MV-4-11 (cell line): ENCODE data around the gene MST1R.
A peak's percentile ranks its signal among the peaks of the same experiment; 100 is the strongest.

Experiments
- DNase-seq: peaks from one replicate; lab custom pipeline; 2025; lab: John Stamatoyannopoulos, UW

The MST1R gene

DNA sequence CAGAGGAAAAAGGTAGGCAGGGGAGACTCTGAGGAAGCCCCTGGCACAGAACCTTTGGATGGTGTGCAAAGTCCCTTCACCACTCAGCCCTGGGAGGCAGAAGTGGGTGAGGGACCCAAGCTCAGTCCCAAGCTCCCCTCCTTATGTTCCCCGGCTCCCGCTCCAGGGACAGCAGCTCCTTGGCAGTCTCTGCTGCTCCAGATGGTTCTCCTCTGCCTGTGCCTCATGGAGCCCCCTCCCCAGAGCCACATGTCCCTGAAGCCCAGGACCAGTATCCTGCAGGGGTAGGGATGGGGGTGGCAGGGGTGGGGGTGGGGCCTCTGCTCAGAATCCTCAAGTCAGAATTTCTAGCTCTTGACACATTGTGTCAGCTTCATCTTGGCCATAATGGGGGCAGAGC, 26.0 kb downstream of the MST1R start:
- DNase-seq: no peak

DNA sequence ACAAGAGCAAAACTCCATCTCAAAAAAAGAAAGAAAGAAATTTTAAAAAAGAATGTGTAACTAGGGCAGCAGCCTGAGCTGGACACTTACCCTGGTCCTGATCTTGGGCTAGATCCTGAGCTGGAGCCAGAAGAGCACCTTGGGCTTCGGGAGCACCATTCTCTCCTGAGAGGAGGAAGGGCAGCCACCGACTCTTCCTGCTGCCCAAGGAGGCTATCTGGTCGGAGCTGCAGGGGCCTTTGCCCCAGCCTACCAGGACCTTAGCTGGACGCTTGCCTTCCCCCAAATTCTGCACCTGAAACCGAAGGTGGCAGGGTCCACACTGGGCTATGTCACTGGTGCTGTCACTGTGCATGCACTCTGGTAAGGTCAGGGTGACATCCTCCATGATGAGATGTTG, 27.1 kb downstream of the MST1R start:
- no peak for DNase-seq

DNA sequence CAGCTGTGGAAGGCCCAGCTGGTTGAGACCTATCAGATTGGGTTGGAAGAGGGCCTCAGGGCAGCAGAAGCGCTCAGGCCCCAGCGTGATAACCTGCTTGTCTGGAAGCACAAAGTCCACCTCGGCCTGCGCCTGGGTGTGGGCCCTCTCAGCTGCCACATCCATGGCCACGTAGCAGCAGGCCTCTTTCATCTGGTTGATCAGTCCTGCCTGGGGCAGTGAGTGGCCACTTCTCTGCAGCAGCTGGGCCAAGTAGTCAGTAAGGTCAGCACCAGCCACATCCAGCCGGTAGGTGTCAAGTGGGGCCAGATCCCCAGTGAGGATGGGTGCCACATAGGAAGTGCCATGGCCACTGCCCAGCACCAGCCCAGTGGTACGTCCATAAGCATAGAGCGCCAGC, 30.1 kb downstream of the MST1R start:
- DNase-seq: no peak

DNA sequence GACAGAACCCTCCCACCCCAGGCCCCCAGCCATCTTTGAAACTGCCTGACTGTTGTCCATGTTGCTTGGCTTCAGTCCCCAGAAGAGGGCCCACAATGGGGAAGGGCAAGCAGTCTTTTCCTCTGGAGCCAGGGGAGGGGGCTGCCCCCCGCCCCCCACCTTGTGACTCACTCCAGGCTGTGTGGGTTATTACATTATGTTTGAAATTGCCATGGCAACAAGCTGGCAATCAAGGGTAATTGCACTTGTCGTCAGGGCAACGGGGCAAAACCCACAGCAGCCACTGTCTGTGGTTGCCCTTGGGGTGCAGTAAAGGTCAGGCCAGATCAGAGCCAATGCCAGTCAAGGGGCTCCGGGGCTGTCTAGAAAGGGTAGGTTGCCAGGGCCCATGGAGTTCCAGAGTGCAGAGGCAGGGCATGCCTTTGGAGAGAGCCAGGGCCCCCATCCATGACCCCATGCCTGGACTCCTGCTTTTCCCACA, 30.8 kb downstream of the MST1R start:
- DNase-seq: peak; percentile 91

DNA sequence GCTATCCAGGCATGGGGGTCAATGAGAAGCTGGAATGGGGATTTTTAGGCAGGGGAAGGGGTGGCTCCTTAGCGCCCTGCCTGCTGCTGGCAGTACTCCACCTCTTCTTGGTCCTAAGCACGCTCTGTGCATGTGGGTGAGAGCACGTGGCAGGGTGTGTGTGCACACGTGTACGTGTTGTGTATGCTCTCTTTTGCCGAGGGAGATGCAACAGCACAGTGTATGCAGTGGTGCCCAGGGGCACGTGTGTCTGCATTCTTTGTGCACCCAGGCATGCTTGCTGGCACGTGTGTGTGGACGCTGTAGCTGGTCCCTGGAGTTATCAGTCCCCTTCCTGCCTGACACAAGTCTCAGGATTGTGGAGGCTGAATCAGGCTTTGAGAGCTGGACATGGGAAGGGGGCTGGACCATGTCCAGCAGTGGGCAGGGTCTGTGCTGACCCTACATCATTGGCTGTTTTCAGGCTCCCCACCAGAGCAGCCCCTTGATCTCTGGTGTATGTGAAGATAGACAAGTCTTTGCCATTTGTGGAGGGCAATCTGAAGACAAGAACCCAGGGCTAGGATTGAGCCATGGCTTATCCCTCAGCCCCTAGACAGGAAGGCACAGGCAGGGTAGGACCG, 32.0 kb downstream of the MST1R start:
- DNase-seq: no peak

DNA sequence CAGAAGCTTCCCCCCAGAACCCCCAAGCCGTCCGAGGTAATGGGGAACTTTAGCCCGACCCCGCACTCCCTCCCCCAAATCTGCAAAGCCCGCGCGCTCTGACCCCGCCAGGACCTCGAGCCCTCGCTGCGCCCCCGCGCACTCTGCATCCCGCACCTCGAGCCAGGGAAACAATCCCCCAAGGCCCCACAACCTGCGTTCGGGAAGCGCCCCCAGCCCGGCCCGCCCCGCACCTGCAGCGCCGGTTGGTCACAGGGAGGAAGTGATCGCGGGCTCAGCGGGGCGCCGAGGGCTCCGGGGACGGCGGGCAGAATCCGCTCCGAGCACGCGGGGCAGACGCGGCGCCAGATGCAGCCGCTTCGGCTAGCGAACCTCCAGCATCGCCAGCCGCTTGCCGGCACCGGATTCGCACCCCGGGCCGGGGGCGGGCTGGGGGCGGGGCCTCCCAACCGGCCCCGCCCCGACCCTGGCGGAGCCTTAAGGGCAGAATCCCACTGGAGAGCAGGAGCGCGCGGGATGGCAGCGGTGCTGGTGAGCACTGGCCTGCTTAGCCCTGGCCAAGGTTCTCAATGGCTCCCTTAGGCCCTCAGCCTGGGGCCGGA, 34.0 kb downstream of the MST1R start, which contains the start of gene CAMKV:
Gene CAMKV, minus strand, starts transcription at position 382 of the 602 bp plus-strand sequence. CDS start 7,518 bp downstream, outside the sequence.
- DNase-seq: peak; percentile 22

DNA sequence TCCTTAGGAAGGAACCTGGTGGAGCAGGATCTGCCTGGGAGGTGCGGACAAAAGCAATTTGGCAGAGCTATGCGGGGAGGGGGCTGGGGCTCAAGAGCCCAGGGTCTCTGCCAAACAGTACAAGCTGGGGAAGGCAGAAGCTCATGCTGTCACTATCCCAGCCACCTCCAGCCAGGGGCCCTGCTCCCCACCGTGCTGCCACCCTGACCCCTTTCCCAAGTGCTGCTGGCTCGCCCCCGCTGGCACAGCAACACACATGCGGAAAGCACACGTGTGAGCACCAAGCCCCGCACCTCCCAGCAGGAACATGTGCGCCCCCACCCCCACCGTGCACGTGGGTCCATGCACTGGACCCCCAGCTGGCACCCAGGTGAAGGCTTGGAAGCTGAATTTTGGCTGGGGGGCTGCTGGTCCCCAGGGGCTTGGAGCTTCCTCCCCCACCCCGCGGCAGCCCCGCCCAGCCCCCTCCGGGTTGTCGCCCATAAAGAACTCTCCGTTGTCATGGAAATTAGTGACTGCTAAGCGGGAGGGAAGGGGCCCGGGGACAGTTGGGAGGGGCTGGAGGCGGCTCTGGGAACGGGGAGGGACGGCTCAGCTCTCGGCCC, 34.7 kb downstream of the MST1R start:
- no peak for DNase-seq

DNA sequence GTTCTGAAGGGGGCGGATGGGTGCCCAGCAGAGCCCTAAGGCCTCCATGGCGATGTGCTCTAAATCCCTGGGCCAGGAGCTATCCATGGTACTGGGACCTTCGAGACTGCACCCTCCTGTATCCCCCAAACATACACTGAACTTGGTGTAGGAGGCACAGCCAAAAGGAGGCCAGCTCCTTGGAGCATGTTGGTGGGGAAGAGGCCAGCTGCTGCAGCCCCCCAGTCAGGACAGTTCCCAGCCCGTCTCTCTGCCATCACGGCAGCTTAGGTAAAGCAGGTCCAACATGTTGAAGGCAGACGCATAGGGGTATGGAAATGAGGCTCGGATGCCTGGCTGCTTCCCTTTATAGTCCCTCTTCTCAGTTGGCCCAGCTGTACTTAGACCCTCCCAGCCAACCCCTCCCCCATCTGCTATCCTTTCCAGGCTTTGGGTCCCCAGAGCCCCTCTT, 35.8 kb downstream of the MST1R start:
- DNase-seq: peak; percentile 47

DNA sequence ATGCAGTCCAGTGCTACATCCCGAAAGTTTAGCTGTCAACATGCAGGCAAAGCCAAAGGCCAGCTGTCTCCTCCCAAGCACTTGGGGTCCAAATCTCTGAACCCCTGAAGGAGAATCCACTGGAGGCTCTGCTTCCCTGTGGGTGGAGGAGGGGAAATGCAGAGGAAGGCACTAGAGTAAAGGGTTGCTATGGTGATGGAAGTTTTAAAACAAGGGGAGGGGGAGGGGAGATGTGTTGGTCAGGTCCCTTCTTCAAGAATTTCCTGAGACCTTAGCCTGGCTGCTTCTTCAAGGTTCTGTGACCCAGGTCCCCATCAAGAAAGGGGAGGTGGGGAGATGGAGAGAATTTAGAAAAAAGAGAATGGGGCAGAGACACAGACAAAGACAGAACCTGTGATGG, 36.3 kb downstream of the MST1R start:
- DNase-seq: no peak

DNA sequence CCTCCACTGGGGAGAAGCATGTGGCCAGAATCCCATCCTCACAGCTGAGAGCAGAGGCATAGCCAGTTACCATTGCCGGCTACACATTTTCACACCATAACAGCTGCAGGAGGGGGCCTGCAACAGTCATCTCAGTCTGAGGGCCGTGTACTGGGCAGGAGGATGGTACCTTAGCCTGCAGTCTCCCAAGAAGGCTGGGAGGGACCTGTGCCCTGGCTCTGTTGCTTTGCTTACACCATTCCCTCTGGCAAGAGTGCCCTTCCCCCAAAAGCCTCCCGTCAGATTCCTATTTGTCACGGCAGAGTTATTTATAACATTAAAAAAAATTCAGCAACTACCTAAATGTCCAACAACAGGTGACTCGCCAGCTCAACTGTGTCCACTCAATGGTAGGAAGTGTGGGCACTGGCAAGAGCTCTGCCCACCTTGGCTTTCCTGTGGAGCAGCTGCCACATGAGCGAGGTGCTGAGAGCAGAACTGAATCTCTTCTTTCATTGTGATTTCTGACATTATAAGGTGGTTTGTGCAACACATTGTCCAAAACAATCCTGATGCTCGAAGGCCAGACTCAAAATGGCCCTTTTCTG, 38.4 kb downstream of the MST1R start:
- DNase-seq: no peak

DNA sequence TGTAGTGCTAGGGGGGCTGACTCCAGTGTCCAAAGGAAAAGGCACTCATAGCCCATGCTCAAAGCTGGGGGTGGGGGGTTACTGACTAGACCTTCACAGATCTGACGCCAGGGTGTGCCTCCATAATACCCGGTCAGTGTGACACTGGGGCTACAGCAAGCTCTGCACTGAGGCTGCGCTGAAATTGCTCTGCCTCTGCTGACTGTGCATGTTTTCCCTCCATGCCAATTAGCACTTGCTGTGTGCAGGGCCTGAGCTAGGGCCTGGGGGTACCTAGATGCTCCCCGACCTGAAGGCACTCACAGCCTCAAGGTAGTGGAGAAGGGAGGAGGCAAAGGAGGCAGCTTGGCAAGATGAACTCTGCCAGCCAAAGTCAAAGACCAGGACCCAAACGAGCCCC, 39.2 kb downstream of the MST1R start:
- no peak for DNase-seq

DNA sequence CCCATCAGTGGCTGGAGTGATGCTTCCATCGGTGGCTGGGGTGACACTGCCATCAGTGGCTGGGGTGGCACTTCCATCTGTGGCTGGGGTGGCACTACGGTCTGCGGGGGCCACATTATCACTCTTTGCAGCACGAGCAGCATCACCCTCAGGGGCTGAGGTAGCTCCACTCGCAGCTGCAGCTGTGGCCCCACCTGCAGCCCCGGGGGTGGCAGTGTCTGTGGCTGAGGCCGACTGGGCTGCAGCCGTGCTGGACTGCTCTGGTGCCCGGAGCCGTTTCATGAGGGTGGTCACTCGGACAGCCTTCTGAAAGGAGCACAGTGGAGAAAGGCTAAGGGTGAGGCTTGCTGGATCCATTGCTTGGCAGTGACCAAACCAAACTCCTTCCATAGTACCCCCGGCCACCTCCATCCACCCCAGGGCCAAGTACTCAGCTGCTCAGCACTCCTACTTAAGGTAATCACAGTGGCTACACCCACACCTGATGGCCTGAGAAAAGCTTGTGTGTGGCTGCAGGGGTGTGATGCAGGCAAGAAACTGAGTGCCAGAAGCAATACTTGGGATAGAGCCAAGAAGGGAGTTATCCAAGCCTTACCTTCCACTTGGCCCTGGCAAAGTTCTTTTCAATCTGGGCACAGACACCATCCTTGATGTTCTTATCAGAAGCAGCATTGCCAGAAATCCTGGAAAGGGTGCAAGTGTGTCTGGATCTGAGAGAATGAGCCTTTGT, 43.9 kb downstream of the MST1R start:
- DNase-seq: no peak

DNA sequence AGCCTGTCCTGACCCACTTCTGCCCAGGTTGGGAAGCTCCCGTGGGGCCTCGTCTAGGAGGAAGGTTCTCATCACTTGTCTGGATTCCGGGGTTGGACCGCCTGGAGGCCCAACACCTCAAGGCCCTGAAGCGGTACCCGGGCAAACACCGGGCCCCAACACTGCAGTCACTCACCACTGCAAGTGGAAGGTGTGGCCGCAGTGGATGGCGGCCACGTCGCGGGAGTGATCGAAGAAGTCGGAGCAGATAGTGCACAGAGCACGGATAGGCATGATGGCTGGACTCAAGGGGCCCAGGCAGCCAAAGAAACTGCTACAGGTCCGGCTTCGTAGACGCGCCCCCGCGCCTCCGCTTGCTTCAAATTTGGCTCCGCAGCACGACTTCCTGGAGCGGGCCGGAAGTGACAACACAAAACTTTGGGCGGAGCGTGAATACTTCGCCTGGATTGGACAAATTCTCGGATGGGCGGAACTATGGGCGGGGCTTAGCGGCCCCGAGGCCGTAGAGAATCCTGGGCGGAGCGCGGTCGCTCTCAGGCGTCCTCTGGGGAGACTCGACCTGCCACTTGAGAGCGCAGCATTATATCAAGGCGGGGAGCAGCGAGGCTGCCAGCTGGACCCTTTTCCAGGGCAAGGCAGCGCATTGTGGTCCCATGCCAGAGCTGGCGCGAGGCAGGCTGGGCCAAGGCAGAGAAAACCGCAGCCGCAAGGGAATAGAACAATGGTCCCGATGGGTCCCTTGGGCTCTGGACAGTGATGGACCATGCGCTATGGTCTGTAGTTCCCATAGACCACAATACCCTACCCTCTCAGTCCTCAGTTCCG, 47.3 kb downstream of the MST1R start, which contains the start of gene TRAIP:
Gene TRAIP, minus strand, starts transcription at position 384 of the 825 bp plus-strand sequence. Its CDS starts 111 bp downstream, at position 273.
- DNase-seq: peak; percentile 92

DNA sequence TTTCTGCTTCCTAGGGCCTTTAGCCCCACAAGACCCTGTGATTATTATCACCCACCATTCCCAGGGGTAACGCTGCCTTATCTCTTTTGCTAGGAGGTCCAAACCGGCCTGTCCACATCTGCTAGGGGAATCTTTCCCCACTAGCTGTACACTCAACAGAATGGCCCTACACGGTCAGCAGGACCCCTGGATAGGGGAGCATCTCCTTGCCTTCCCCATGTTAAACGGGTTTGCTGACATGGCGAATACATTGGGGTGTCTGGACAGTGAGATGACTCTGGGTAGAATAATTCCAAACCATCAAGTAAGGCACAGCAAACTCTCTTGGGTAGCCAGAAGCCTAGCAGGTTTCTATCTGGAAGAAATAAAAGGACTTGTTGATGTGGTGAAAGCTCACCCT, 48.0 kb downstream of the MST1R start:
- DNase-seq: no peak

DNA sequence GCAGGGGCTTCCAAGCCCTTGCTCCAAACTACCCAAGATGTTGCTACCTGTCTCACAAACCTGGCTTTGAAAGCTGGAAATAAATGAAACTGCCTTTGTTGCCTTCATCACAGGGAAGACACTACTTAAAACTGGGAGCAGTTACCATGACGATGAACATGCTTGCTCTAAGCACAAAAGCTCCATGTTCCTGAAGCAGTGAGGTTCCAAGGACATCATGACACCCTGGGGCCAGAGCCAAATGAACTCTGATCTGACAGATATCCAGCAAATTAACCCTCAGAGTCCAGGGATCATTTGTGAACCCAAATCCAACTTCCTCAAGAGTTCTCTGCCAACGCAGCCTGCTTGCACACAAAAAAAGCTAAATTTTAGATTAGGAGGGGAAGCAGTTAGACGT, 58.0 kb downstream of the MST1R start:
- DNase-seq: no peak

DNA sequence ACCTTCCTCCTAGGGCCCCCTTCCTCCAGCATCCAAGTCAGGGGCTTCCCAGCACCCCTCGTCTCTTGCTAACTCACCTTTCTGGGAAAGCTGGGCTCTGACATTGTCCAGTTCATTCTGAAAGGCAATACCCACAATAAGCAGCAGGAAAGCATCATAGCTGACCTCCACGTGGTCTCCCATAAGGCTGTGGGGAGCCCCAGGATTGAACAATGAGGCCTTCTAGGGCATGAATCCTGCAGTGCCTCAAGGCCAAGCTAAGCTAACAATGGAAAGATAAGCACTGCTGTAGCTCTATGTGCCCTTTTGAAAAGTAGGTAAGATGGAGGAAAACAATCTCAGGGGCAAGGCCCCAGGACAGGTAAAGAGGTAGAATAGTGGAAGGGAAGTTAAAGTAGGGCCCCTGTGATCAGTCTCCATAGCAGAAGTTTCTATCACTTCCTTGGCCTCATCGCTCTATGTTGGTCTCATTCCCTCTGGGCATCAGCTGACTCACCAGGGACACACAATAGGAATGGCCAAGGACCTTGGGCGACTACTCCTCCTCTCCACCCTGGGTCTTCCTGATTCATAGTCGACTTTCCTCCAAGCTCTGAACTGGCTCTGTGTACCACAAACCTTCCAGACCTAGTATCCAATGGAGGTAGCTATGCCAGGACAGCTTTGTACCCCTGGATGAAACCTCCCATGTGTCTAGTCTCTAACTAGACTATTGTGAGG, 59.0 kb downstream of the MST1R start:
- DNase-seq: no peak

DNA sequence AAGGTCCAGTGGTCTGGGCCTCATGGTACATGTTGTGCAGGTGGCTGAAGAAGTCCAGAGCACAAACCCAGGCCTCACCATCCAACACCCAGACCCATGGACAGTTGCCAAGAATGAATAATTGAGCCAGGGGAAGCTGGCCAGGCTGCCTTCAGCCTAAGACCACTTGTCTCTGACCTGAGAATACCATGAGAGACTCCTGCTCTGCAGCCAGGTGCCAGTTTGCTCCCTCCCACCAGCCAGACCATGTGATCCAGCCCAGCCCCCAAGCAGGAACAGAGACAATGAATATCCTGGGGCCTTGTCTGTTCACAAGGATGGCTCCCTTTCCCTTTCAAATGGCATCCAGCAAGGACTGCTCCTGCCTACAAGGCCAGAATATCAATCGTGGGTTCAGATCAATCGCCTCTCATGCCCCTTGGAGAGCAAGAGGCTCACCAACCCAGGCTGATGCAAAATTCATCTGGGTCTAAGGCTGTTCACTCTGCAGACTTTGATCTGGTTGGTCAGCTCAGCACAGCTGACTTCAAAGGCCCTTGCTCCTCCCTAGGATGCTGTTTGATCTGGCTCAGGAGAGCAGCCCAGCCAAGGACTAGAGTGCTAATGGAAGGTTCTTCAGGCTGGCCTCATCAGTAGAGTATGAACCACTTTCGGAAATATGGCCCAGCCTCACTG, 60.7 kb downstream of the MST1R start:
- no peak for DNase-seq

DNA sequence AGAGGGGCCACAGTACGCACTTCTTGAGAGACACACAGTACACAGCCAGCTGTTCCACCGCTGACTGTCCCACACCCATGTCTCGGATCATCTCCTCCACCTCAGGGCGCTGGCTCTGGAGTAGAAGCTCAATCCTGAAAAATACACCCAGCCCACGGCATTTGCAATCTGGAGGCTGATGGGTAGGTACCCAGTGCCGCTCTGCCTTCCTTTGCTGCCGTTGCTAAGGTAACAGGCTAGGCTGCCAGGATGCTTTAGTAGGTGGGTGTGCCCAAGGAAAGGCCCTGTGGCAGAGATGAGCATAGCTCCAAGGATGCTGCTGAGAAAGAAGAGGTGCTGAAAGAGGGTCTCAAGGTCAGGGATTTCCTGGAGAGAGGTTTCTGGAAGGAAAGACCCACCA, 61.9 kb downstream of the MST1R start:
- DNase-seq: no peak

DNA sequence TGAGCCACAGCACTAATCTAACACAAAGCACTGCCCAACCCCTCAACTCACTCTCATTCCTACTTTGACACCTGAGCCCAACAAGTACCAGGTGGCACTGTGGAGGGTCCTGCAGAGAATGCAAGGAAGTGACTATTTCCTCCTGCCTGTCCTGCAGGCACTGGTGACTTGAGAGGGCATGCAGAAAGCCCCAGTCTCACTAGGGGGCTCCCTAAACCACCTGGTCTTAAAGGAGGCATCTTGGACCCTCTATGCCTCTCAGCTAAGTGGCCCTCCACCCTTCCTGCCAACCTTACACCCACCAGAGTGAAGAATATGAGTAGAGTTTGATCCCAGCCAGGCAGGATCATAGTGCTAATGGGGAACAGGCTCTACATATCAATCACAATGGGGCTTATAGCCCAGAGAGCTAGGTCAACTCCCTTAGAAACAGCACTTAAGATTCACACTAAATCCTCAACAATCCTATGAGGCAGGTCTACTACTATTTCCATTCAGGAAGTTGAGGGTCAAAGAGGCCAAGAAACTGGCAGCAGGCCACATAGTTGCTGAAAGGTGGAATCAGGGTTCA, 62.5 kb downstream of the MST1R start:
- DNase-seq: peak; percentile 37

DNA sequence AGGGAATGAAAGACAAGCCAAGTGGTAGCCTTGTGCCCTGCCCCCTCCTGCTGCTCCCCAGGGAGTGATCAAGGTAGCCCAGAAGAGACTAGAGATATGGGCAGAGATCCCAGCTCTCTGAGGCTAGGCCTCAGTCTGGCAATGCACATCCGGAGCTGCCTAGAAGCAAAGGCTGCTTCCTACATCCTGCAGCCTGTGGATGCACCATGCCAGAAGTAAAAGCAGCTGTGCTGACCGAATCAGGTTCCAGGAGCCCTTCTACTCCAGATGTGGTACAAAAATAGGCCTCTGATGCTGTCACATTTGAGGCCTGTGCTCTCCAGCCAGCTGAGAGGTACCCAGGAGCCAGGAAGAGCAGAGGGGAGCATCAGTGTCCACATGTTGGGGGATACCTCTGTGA, 63.3 kb downstream of the MST1R start:
- no peak for DNase-seq
